HCT116 (cell line): ENCODE data around the gene CSTA. TPM values are rescaled to one million over a fixed set of nuclear protein-coding genes. Genes with fewer than 3 reads are reported as not detected.

ENCODE experiments used
- ATAC-seq: fragments of 200-7000 bp; cut with Tn5 transposase; 2 replicates; pipeline ENCODE4 v1.9.1; 2020; ENCODE audit warnings: mild to moderate bottlenecking, moderate library complexity
- BruUV-seq: library from RNA; stranded (reverse); fragments of 400-500 nt; replicated peaks from 2 replicates; lab custom pipeline; 2021; lab: Mats Ljungman, UMichigan
- CTCF ChIA-PET: fragments of 300-600 bp; sonication (Branson Sonifier 250); formaldehyde crosslinking; loops from one replicate; lab custom pipeline; 2021; ENCODE audit warnings: antibody characterized with exemption; lab: Charles Lee
- POLR2A ChIA-PET: fragments of 300-600, 350-600 bp; sonication (Branson Sonifier 250); formaldehyde crosslinking; loops from one replicate; lab custom pipeline; 2021; ENCODE audit warnings: antibody characterized with exemption; lab: Charles Lee
- RAD21 ChIA-PET, 2 experiments: fragments of 300-600 bp; sonication (Branson Sonifier 250); formaldehyde crosslinking; loops; one replicate each; lab custom pipeline; 2023; ENCODE audit warnings: low total read pairs in 2 of 2; ENCODE audit not compliant: uncharacterized antibody in 2 of 2, unreplicated experiment in 2 of 2, low non-redundant PET in 1 of 2; lab: Charles Lee
- DNase-seq: peaks from one replicate; pipeline ENCODE4 v3.0.0-alpha.2; 2010; ENCODE audit warnings: low read depth, low spot score
- H2AFZ ChIP-seq: fragments of 200-600 bp; shearing (Covaris generic), sonication (generic); 2 replicates; pipeline ENCODE4 v1.6.1; 2017; ENCODE audit warnings: low read depth, mixed run types, mixed read lengths, antibody characterized with exemption, low read length; ENCODE audit not compliant: poor library complexity, severe bottlenecking
- H3K27ac ChIP-seq: 2 replicates; pipeline ENCODE4 v1.5.1; 2012; ENCODE audit warnings: low read depth, low read length
- H3K27me3 ChIP-seq: fragments of 200-600 bp; sonication (generic); 2 replicates; pipeline ENCODE4 v1.6.1; 2016; ENCODE audit warnings: mixed run types, low read length, mixed read lengths; ENCODE audit not compliant: insufficient read depth
- H3K36me3 ChIP-seq, 2 experiments: fragments of 200-500 bp in 1 of 2; fragments of 200-600 bp in 1 of 2; sonication (Bioruptor generic) in 1 of 2; sonication (generic) in 1 of 2; 2 replicates each; pipeline versions ENCODE4 v1.5.1 to v1.6.1; 2014 to 2016; ENCODE audit warnings: low read length in 2 of 2, inconsistent platforms in 1 of 2, mixed read lengths in 1 of 2, mixed run types in 1 of 2; ENCODE audit not compliant: insufficient read depth in 2 of 2, control insufficient read depth in 1 of 2
- H3K4me1 ChIP-seq, 2 experiments: fragments of 200-600 bp in 1 of 2; sonication (generic) in 1 of 2; 2 replicates each; pipeline versions ENCODE4 v1.5.1 to v1.6.1; 2012 to 2017; ENCODE audit warnings: low read length in 2 of 2, inconsistent platforms in 1 of 2, mild to moderate bottlenecking in 1 of 2, mixed read lengths in 1 of 2, mixed run types in 1 of 2, moderate library complexity in 1 of 2; ENCODE audit not compliant: insufficient read depth in 2 of 2, control insufficient read depth in 1 of 2
- H3K4me2 ChIP-seq: fragments of 200-600 bp; sonication (generic); 2 replicates; pipeline ENCODE4 v1.6.1; 2017; ENCODE audit warnings: mixed run types, low read length, mixed read lengths
- H3K4me3 ChIP-seq, 2 experiments: fragments of 200-600 bp in 1 of 2; sonication (generic) in 1 of 2; replicated peaks in 1 of 2; 2 replicates each; pipeline ENCODE4 v1.5.1; 2011 to 2016; ENCODE audit warnings: low read length in 2 of 2, control low read depth in 1 of 2, low read depth in 1 of 2, mild to moderate bottlenecking in 1 of 2, mixed read lengths in 1 of 2, mixed run types in 1 of 2
- H3K79me2 ChIP-seq: fragments of 200-600 bp; sonication (generic); 2 replicates; pipeline ENCODE4 v1.6.1; 2017; ENCODE audit warnings: mild to moderate bottlenecking, mixed run types, low read length, moderate library complexity, mixed read lengths; ENCODE audit not compliant: insufficient read depth
- H3K9ac ChIP-seq: fragments of 200-600 bp; sonication (generic); 2 replicates; pipeline ENCODE4 v1.6.1; 2016; ENCODE audit warnings: low read length, mixed read lengths
- H3K9me2 ChIP-seq: fragments of 200-600 bp; sonication (generic), shearing (Covaris generic); 2 replicates; pipeline ENCODE4 v1.6.1; 2017; ENCODE audit warnings: mixed run types, mild to moderate bottlenecking, moderate library complexity; ENCODE audit not compliant: insufficient read depth
- H3K9me3 ChIP-seq, 2 experiments: fragments of 200-500 bp in 1 of 2; fragments of 200-600 bp in 1 of 2; sonication (Bioruptor generic) in 1 of 2; sonication (generic) in 1 of 2; 2 replicates each; pipeline ENCODE4 v1.6.1; 2014 to 2017; ENCODE audit warnings: low read length in 2 of 2, mixed read lengths in 2 of 2, inconsistent platforms in 1 of 2, low read depth in 1 of 2, mild to moderate bottlenecking in 1 of 2, mixed run types in 1 of 2, moderate library complexity in 1 of 2; ENCODE audit not compliant: control insufficient read depth in 1 of 2, insufficient read depth in 1 of 2
- H4K20me1 ChIP-seq: fragments of 200-600 bp; sonication (generic), shearing (Covaris generic); 2 replicates; pipeline ENCODE4 v1.6.1; 2017; ENCODE audit warnings: mixed run types, mild to moderate bottlenecking, moderate library complexity; ENCODE audit not compliant: insufficient read depth
- ATF3 ChIP-seq: IDR thresholded peaks from 2 replicates; pipeline ENCODE4 v1.6.1; 2012
- CBX3 ChIP-seq: IDR thresholded peaks from 2 replicates; pipeline ENCODE4 v1.6.1; 2012; ENCODE audit warnings: low read depth
- CTCF ChIP-seq, 3 experiments: fragments of 200-600 bp in 1 of 3; sonication (generic) in 1 of 3; IDR thresholded peaks in 2 of 3; conservative IDR thresholded peaks in 1 of 3; 2 replicates each; pipeline ENCODE4 v1.5.1; 2012 to 2017; ENCODE audit warnings: low read depth in 2 of 3, low read length in 2 of 3, antibody characterized with exemption in 1 of 3, borderline replicate concordance in 1 of 3, control low read depth in 1 of 3, mild to moderate bottlenecking in 1 of 3, mixed read lengths in 1 of 3, mixed run types in 1 of 3, moderate library complexity in 1 of 3; ENCODE audit not compliant: insufficient read depth in 1 of 3
- EGR1 ChIP-seq: IDR thresholded peaks from 2 replicates; pipeline ENCODE4 v1.6.1; 2012; ENCODE audit warnings: low read depth
- ELF1 ChIP-seq: IDR thresholded peaks from 2 replicates; pipeline ENCODE4 v1.6.1; 2012; ENCODE audit warnings: low read depth, borderline replicate concordance
- EZH2 ChIP-seq: fragments of 200-600 bp; sonication (generic); IDR thresholded peaks from 2 replicates; pipeline ENCODE4 v1.6.1; 2017; ENCODE audit warnings: antibody characterized with exemption, mixed run types
- EZH2phosphoT487 ChIP-seq: fragments of 200-600 bp; IDR thresholded peaks from 2 replicates; pipeline ENCODE4 v1.6.1; 2018; ENCODE audit warnings: antibody characterized with exemption, borderline replicate concordance
- FOSL1 ChIP-seq: IDR thresholded peaks from 2 replicates; pipeline ENCODE4 v1.6.1; 2012; ENCODE audit warnings: low read depth
- JUND ChIP-seq: IDR thresholded peaks from 2 replicates; pipeline ENCODE4 v1.6.1; 2012
- POLR2A ChIP-seq: IDR thresholded peaks from 2 replicates; pipeline ENCODE4 v1.7.0; 2011; ENCODE audit warnings: borderline replicate concordance; ENCODE audit not compliant: insufficient read depth, insufficient read length; ENCODE audit errors: extremely low read depth
- RAD21 ChIP-seq: IDR thresholded peaks from 2 replicates; pipeline ENCODE4 v1.6.1; 2012; ENCODE audit warnings: low read depth, mild to moderate bottlenecking
- SIN3A ChIP-seq: IDR thresholded peaks from 2 replicates; pipeline ENCODE4 v1.6.1; 2012; ENCODE audit warnings: low read depth
- SP1 ChIP-seq: IDR thresholded peaks from 2 replicates; pipeline ENCODE4 v1.6.1; 2012; ENCODE audit warnings: low read depth
- SRF ChIP-seq: IDR thresholded peaks from 2 replicates; pipeline ENCODE4 v1.6.1; 2012; ENCODE audit warnings: low read depth
- TCF7L2 ChIP-seq: IDR thresholded peaks from 2 replicates; pipeline ENCODE4 v1.7.0; 2011; ENCODE audit warnings: borderline replicate concordance, inconsistent platforms; ENCODE audit not compliant: insufficient read depth, insufficient read length; ENCODE audit errors: extremely low read depth
- ZFX ChIP-seq: fragments of 450-650 bp; IDR thresholded peaks from 2 replicates; pipeline ENCODE4 v1.6.1; 2017
- ZNF274 ChIP-seq: fragments of 200-500 bp; sonication (Bioruptor generic); IDR thresholded peaks from 2 replicates; pipeline ENCODE4 v1.6.1; 2014; ENCODE audit warnings: mild to moderate bottlenecking, low read depth, low read length, inconsistent platforms
- intact Hi-C: fragments of 100-400 bp; cut with micrococcal nuclease; formaldehyde crosslinking; loops from 2 replicates; pipeline ENCODE4 v1.10.0; 2022
- total RNA-seq: library from RNA; stranded (reverse); gene quantifications from one replicate; pipeline ENCODE4 v1.2.1, GENCODE V29; 2021; ENCODE audit not compliant: unreplicated experiment
- TF ChIP-seq, protein P1 (sequence below): IDR thresholded peaks from 2 replicates; pipeline ENCODE4 v1.6.1; 2012; ENCODE audit warnings: low read depth

CSTA gene
- total RNA-seq, 1 experiment from 2014 or later: 11.0 TPM

DNA sequence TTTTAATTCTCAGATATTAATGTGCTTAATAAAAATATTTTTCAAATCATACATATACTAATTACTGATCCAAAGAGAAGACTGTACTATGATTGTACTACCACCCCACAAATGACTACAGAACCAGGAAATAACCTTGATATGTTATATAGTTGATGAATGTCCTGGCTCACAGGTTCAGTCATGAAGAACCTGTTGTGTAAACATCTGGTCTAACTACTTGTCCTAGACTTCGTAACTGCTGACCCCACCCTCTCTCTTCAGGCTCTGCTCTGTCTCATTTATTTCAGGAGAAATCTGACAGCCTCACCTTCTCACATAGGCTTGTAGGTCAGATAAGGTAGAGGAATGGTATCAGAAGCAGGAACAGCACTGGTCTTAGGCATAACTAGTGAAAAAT, 14.7 kb upstream of the CSTA start:
- Histone ChIP-seq H3K9me2 (no peaks in the 10 kb centered on the region), H2AFZ (no peak overlapping the region), H4K20me1 (no peaks in the 10 kb centered on the region), H3K9me3 (no peaks in the 10 kb centered on the region), H3K4me1 (0 out of 4 replicates have a peak, but pooled peaks cover 0 to 3% of the 10 kb centered on the region in 2 experiments), H3K9ac (no peak overlapping the region), H3K4me2 (no peak overlapping the region)
- TF ChIP-seq, protein P1, sequence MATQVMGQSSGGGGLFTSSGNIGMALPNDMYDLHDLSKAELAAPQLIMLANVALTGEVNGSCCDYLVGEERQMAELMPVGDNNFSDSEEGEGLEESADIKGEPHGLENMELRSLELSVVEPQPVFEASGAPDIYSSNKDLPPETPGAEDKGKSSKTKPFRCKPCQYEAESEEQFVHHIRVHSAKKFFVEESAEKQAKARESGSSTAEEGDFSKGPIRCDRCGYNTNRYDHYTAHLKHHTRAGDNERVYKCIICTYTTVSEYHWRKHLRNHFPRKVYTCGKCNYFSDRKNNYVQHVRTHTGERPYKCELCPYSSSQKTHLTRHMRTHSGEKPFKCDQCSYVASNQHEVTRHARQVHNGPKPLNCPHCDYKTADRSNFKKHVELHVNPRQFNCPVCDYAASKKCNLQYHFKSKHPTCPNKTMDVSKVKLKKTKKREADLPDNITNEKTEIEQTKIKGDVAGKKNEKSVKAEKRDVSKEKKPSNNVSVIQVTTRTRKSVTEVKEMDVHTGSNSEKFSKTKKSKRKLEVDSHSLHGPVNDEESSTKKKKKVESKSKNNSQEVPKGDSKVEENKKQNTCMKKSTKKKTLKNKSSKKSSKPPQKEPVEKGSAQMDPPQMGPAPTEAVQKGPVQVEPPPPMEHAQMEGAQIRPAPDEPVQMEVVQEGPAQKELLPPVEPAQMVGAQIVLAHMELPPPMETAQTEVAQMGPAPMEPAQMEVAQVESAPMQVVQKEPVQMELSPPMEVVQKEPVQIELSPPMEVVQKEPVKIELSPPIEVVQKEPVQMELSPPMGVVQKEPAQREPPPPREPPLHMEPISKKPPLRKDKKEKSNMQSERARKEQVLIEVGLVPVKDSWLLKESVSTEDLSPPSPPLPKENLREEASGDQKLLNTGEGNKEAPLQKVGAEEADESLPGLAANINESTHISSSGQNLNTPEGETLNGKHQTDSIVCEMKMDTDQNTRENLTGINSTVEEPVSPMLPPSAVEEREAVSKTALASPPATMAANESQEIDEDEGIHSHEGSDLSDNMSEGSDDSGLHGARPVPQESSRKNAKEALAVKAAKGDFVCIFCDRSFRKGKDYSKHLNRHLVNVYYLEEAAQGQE: no peak
- TF ChIP-seq ZFX: no peak
- no peak for TF ChIP-seq EZH2
- no peak for TF ChIP-seq CBX3
- no peak for TF ChIP-seq JUND
- TF ChIP-seq TCF7L2: no peak
- TF ChIP-seq RAD21: no peak
- TF ChIP-seq CTCF (IDR thresholded peaks at IDR 0.05 in 2 of 3, conservative IDR thresholded peaks at IDR 0.05 in 1 of 3; ENCODE audit: borderline replicate concordance in 1 of 3, insufficient read depth in 1 of 3, low read depth in 2 of 3, low read length in 2 of 3): no peak
- TF ChIP-seq FOSL1: no peak
- no peak for TF ChIP-seq EZH2phosphoT487
- no peak for TF ChIP-seq SRF
- TF ChIP-seq ELF1: no peak
- no peak for TF ChIP-seq ATF3
- TF ChIP-seq SIN3A: no peak
- no peak for TF ChIP-seq SP1
- TF ChIP-seq ZNF274: no peak
- no peak for TF ChIP-seq EGR1
- no peak for TF ChIP-seq POLR2A
- TF ChIP-seq, all 23 proteins: peak for 0
- Histone ChIP-seq H3K4me3 (no peak overlapping the region), H3K27ac (no peak overlapping the region), H3K79me2 (no peaks in the 10 kb centered on the region), H3K27me3 (no peaks in the 10 kb centered on the region), H3K36me3 (no peaks in the 10 kb centered on the region)
- DNase-seq: no peak
- no peak for ATAC-seq
- RAD21 ChIA-PET: no interaction called here
- POLR2A ChIA-PET: no interaction called here
- BruUV-seq: no TSS peak
- intact Hi-C loops: no loop called here
- CTCF ChIA-PET: no interaction called here
